ENCODE results near the gene UST.
"Not testable (repeated sequence)": the region's sequence is repeated elsewhere in the genome, so short reads cannot be mapped to it uniquely, and the experiment has no call there.

UST gene

GRCh38 chr6:148973538-148974208 is 226.8 kb downstream of the UST start:
- H3K4me3 ChIP-seq (ENCODE audit: low read depth, low read length), result no peak overlapping the region
- H3K36me3 ChIP-seq (ENCODE audit: control insufficient read depth, insufficient read depth, low read length), result peaks cover 12% of the 10 kb centered on the region; the same call in 1 of the 2 replicates
- peaks cover 42% of the 10 kb centered on the region for H3K4me1 ChIP-seq (ENCODE audit: control insufficient read depth, insufficient read depth, low read length)
- no peaks in the 10 kb centered on the region for H3K27me3 ChIP-seq (ENCODE audit: control insufficient read depth, insufficient read depth, low read length)
- H3K9ac ChIP-seq (ENCODE audit: low read length), result no peak overlapping the region
- H3K9me3 ChIP-seq (ENCODE audit: control insufficient read depth, insufficient read depth, low read depth, low read length), result no peaks in the 10 kb centered on the region
- no peak overlapping the region for H3K27ac ChIP-seq (ENCODE audit: low read depth, low read length)

DNA sequence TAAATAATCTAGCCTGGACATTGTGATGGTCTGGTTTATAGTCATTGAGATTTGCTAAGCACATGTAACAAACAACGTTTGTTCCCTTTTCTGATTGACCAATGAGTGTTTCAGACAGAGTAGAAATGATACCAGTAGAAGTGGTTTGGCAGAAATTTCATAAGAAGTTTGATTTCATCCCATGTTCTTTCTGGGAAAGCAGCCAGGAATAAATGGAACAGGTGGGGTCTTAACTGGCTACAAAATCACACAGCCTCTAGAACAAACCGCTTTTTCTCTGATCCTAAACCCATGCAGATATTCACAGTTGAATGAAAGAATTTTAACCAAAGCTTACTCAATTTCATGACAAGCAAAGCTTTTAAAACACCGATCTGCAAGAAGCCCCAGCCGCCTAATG is 227.5 kb downstream of the UST start:
- Histone ChIP-seq H3K27me3 (ENCODE audit: control insufficient read depth, insufficient read depth, low read length) (no peaks in the 10 kb centered on the region), H3K9me3 (ENCODE audit: control insufficient read depth, insufficient read depth, low read depth, low read length) (no peaks in the 10 kb centered on the region), H3K4me3 (ENCODE audit: low read depth, low read length) (no peak overlapping the region), H3K36me3 (ENCODE audit: control insufficient read depth, insufficient read depth, low read length) (0 out of 2 replicates have a peak, but pooled peaks cover 12% of the 10 kb centered on the region), H3K27ac (ENCODE audit: low read depth, low read length) (no peak overlapping the region), H3K4me1 (ENCODE audit: control insufficient read depth, insufficient read depth, low read length) (peaks cover 43% of the 10 kb centered on the region), H3K9ac (ENCODE audit: low read length) (no peak overlapping the region)

GRCh38 chr6:148978298-148978697 is 231.5 kb downstream of the UST start:
- H3K4me1 ChIP-seq (ENCODE audit: control insufficient read depth, insufficient read depth, low read length), result peaks cover 24% of the 10 kb centered on the region
- H3K27ac ChIP-seq (ENCODE audit: low read depth, low read length); H3K27me3 ChIP-seq (ENCODE audit: control insufficient read depth, insufficient read depth, low read length); H3K9me3 ChIP-seq (ENCODE audit: control insufficient read depth, insufficient read depth, low read depth, low read length); H3K4me3 ChIP-seq (ENCODE audit: low read depth, low read length); H3K9ac ChIP-seq (ENCODE audit: low read length): not testable (repeated sequence)
- peaks cover 17% of the 10 kb centered on the region; the same call in 1 of the 2 replicates for H3K36me3 ChIP-seq (ENCODE audit: control insufficient read depth, insufficient read depth, low read length)

DNA sequence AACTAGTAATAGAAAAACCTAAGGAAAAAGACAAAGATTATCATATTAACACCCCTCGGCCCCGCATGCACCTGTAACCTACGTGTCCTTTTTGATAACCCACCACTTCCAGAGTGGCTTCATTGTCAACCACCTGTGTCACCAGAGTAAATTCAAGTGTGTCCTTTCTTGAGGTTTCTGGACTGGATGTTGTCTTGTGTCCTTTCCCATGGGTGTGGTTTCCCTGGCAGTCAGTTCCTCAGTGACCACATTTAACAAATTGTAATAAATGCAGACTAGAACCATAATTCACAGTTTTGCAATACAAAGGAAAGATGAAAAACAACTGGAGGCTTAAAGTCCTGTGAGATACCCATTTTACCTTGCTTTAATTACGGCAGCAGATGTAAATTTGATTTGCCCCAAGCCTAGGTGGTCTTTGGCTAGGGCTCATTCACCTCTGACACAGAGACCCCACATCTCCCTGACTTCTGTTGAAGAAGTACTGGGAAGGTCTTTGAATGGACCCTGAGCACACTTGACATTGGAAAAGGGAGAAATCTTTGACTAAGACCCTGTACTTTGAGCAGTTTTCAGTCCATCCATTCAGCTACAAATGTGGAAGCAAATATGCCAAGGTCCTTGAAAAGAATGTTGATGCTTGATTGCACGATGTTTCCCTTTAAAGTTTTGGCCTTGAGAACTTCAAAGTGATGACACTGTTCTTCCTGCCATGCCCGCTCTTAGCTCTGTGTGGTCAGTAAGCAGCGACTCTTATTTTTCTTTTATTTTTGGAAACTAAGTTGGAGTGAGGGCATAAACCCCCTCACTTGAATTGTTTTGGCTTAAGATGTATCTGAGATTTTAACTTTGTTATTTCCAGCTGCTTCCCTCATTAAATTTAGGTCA is 232.4 kb downstream of the UST start:
- H3K9ac ChIP-seq (ENCODE audit: low read length), result no peak overlapping the region
- peaks cover 16% of the 10 kb centered on the region for H3K4me1 ChIP-seq (ENCODE audit: control insufficient read depth, insufficient read depth, low read length)
- peaks cover 19% of the 10 kb centered on the region; the same call in 1 of the 2 replicates for H3K36me3 ChIP-seq (ENCODE audit: control insufficient read depth, insufficient read depth, low read length)
- no peaks in the 10 kb centered on the region for H3K27me3 ChIP-seq (ENCODE audit: control insufficient read depth, insufficient read depth, low read length)
- H3K9me3 ChIP-seq (ENCODE audit: control insufficient read depth, insufficient read depth, low read depth, low read length), result no peaks in the 10 kb centered on the region
- H3K4me3 ChIP-seq (ENCODE audit: low read depth, low read length), result no peak overlapping the region
- H3K27ac ChIP-seq (ENCODE audit: low read depth, low read length), result no peak overlapping the region

DNA sequence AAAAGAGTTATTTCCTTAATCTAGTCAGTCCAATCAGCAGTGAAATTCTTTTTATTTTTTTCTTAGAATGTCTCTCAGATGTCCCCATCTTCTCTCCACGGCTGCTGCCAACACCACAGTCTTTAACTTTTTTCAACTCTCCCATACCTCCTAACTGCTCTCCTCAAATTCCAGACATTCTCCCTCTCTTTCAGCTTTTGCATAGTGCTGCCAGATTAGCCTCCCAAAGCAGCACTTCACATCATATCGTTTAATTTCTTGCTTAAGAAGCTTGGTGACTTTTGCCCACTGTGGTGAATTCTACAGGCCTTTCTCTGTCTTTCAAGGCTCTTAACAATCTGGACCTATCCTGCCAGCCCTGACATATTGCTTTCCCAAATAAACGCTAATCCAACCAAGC is 233.4 kb downstream of the UST start:
- peaks cover 16% of the 10 kb centered on the region for H3K4me1 ChIP-seq (ENCODE audit: control insufficient read depth, insufficient read depth, low read length)
- peaks cover 16% of the 10 kb centered on the region; the same call in 1 of the 2 replicates for H3K36me3 ChIP-seq (ENCODE audit: control insufficient read depth, insufficient read depth, low read length)
- H3K27ac ChIP-seq (ENCODE audit: low read depth, low read length), result no peak overlapping the region
- no peaks in the 10 kb centered on the region for H3K27me3 ChIP-seq (ENCODE audit: control insufficient read depth, insufficient read depth, low read length)
- H3K4me3 ChIP-seq (ENCODE audit: low read depth, low read length), result no peak overlapping the region
- H3K9me3 ChIP-seq (ENCODE audit: control insufficient read depth, insufficient read depth, low read depth, low read length), result no peaks in the 10 kb centered on the region
- H3K9ac ChIP-seq (ENCODE audit: low read length), result no peak overlapping the region

DNA sequence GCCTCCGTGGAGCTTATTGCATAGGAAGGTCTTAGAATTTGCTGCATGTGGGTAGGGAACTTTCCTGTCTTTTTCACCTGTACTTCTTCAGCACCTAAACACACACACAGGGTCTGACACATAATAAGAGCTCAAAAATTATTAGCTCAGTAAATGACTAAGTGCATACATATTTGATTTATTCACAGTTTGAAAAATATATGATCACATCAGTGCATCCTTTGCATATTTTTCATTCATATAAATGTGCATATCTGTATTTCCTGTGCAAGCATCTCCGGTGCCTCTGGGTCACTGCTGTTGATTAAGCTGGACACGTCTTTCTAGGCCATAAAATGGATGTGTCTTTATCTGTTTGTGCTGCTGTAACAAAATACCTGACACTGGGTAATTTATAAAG is 234.7 kb downstream of the UST start:
- no peak overlapping the region for H3K27ac ChIP-seq (ENCODE audit: low read depth, low read length)
- no peak overlapping the region for H3K4me3 ChIP-seq (ENCODE audit: low read depth, low read length)
- H3K9ac ChIP-seq (ENCODE audit: low read length), result no peak overlapping the region
- peaks cover 12% of the 10 kb centered on the region; the same call in 1 of the 2 replicates for H3K36me3 ChIP-seq (ENCODE audit: control insufficient read depth, insufficient read depth, low read length)
- H3K9me3 ChIP-seq (ENCODE audit: control insufficient read depth, insufficient read depth, low read depth, low read length), result no peaks in the 10 kb centered on the region
- H3K4me1 ChIP-seq (ENCODE audit: control insufficient read depth, insufficient read depth, low read length), result peaks cover 16% of the 10 kb centered on the region
- H3K27me3 ChIP-seq (ENCODE audit: control insufficient read depth, insufficient read depth, low read length), result no peaks in the 10 kb centered on the region

GRCh38 chr6:148983101-148983761 is 236.4 kb downstream of the UST start:
- Histone ChIP-seq H3K4me1 (ENCODE audit: control insufficient read depth, insufficient read depth, low read length) (peaks cover 16% of the 10 kb centered on the region), H3K9ac (ENCODE audit: low read length) (no peak overlapping the region), H3K4me3 (ENCODE audit: low read depth, low read length) (no peak overlapping the region), H3K27me3 (ENCODE audit: control insufficient read depth, insufficient read depth, low read length) (no peaks in the 10 kb centered on the region), H3K9me3 (ENCODE audit: control insufficient read depth, insufficient read depth, low read depth, low read length) (no peaks in the 10 kb centered on the region), H3K36me3 (ENCODE audit: control insufficient read depth, insufficient read depth, low read length) (peaks cover 14% of the 10 kb centered on the region; the same call in 1 of the 2 replicates), H3K27ac (ENCODE audit: low read depth, low read length) (no peak overlapping the region)

DNA sequence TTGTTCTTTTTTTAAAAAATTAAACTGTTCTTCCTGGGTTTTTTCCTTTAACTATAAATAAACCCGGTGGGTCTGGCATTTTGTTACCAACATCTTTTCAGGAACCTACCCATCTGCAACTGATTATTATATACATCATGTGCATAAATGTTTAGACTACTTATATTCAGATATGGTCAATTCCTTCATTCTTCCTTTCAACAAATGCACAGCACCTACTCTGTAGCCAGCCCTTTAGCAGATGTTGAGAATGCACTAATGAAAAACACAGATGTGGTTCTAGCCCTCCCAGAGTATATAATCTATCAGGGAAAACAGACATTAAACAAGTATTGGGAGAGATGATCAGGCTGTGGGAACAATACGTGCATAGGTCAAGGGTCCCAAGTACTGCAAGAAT is 237.1 kb downstream of the UST start:
- H3K9ac ChIP-seq (ENCODE audit: low read length), result no peak overlapping the region
- H3K27ac ChIP-seq (ENCODE audit: low read depth, low read length), result no peak overlapping the region
- no peak overlapping the region for H3K4me3 ChIP-seq (ENCODE audit: low read depth, low read length)
- peaks cover 22% of the 10 kb centered on the region for H3K4me1 ChIP-seq (ENCODE audit: control insufficient read depth, insufficient read depth, low read length)
- H3K36me3 ChIP-seq (ENCODE audit: control insufficient read depth, insufficient read depth, low read length), result peaks cover 14% of the 10 kb centered on the region; the same call in 1 of the 2 replicates
- no peaks in the 10 kb centered on the region for H3K9me3 ChIP-seq (ENCODE audit: control insufficient read depth, insufficient read depth, low read depth, low read length)
- H3K27me3 ChIP-seq (ENCODE audit: control insufficient read depth, insufficient read depth, low read length), result no peaks in the 10 kb centered on the region

GRCh38 chr6:148984531-148985056 is 237.8 kb downstream of the UST start:
- Histone ChIP-seq H3K36me3 (ENCODE audit: control insufficient read depth, insufficient read depth, low read length) (peaks cover 14% of the 10 kb centered on the region; the same call in 1 of the 2 replicates), H3K9me3 (ENCODE audit: control insufficient read depth, insufficient read depth, low read depth, low read length) (no peaks in the 10 kb centered on the region), H3K27me3 (ENCODE audit: control insufficient read depth, insufficient read depth, low read length) (no peaks in the 10 kb centered on the region), H3K4me1 (ENCODE audit: control insufficient read depth, insufficient read depth, low read length) (peaks cover 22% of the 10 kb centered on the region), H3K27ac (ENCODE audit: low read depth, low read length) (no peak overlapping the region), H3K4me3 (ENCODE audit: low read depth, low read length) (no peak overlapping the region), H3K9ac (ENCODE audit: low read length) (no peak overlapping the region)

- H3K4me1 ChIP-seq (ENCODE audit: control insufficient read depth, insufficient read depth, low read length), result peaks cover 18% of the 10 kb centered on the region
- H3K4me3 ChIP-seq (ENCODE audit: low read depth, low read length), result no peak overlapping the region
- no peak overlapping the region for H3K9ac ChIP-seq (ENCODE audit: low read length)
- no peaks in the 10 kb centered on the region for H3K27me3 ChIP-seq (ENCODE audit: control insufficient read depth, insufficient read depth, low read length)
- H3K36me3 ChIP-seq (ENCODE audit: control insufficient read depth, insufficient read depth, low read length), result peaks cover 14% of the 10 kb centered on the region
- H3K9me3 ChIP-seq (ENCODE audit: control insufficient read depth, insufficient read depth, low read depth, low read length), result no peaks in the 10 kb centered on the region
- H3K27ac ChIP-seq (ENCODE audit: low read depth, low read length), result no peak overlapping the region
Observed at GRCh38 chr6:148985499-148985898, 238.7 kb downstream of the UST start.
